ENCODE data around the gene RNF144A.

DNA sequence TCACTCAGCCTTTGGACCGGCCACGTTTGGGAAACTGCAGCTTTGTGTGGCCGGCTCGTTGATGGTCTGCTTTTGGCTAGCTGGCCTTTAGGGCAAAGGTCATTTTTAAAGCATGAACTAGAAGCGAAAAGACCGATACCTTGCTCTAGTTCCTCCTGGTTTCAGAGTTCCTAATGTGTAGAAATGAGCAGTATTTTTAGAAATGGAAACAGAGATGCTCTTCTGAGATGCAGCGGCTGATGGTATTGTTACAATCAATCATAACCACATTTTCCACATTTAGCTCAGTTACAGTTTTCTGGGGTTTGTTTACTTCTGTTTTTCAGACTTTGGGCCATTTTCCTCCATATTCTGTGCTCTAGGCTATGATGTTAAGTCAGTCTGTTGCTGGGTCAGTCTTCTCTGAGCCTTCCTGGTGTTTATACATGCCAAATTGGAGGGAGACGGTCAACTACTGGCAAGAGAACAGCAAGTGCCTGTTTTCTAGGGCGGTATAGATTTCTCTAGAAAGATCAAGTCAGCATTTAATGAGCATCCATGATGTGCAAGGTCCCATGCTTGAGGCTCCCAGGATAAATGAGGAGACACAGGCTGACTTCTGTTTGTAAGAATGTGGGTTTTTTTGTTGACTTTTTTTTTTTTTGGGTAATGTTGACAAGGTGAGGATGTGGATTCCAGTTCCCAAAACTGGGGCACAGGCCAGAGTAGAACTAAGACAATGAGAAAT lies 28.0 kb downstream of the RNF144A start:
- TF ChIP-seq, protein P1, sequence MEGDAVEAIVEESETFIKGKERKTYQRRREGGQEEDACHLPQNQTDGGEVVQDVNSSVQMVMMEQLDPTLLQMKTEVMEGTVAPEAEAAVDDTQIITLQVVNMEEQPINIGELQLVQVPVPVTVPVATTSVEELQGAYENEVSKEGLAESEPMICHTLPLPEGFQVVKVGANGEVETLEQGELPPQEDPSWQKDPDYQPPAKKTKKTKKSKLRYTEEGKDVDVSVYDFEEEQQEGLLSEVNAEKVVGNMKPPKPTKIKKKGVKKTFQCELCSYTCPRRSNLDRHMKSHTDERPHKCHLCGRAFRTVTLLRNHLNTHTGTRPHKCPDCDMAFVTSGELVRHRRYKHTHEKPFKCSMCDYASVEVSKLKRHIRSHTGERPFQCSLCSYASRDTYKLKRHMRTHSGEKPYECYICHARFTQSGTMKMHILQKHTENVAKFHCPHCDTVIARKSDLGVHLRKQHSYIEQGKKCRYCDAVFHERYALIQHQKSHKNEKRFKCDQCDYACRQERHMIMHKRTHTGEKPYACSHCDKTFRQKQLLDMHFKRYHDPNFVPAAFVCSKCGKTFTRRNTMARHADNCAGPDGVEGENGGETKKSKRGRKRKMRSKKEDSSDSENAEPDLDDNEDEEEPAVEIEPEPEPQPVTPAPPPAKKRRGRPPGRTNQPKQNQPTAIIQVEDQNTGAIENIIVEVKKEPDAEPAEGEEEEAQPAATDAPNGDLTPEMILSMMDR (IDR thresholded peaks at IDR 0.05 in 8 of 11, conservative IDR thresholded peaks at IDR 0.05 in 3 of 11), result no peak
- TF ChIP-seq POLR2AphosphoS5 (IDR thresholded peaks at IDR 0.05), result no peak
